GM12872 (cell line): Measurements from ENCODE around the gene CACNA1C.

Source experiments
- TF ChIP-seq, protein P1 (sequence below): IDR thresholded peaks from 3 replicates; pipeline ENCODE4 v1.5.1; 2011; ENCODE audit warnings: low read depth, mild to moderate bottlenecking, low read length, moderate library complexity; ENCODE audit not compliant: insufficient read depth

The CACNA1C gene

DNA sequence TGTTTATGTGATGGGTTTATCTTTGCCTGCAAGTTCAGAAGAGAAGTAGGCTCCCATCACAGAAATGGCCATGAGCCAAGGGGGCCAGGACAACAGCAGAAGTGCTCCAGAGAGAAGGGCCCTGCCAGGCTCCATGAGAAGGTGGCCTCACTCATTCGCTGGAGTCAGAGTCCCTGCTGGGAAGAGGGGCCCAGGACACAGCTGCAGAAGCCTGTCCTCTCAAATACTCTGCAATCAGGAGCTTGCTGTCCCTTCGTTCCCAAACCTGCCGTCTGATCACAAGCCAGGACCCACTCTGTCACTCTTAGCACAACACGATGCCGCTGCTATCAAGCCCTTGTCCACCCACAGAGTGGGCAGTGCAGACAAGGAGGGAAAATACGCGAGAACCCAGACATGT lies 435.8 kb downstream of the CACNA1C start:
- TF ChIP-seq, protein P1, sequence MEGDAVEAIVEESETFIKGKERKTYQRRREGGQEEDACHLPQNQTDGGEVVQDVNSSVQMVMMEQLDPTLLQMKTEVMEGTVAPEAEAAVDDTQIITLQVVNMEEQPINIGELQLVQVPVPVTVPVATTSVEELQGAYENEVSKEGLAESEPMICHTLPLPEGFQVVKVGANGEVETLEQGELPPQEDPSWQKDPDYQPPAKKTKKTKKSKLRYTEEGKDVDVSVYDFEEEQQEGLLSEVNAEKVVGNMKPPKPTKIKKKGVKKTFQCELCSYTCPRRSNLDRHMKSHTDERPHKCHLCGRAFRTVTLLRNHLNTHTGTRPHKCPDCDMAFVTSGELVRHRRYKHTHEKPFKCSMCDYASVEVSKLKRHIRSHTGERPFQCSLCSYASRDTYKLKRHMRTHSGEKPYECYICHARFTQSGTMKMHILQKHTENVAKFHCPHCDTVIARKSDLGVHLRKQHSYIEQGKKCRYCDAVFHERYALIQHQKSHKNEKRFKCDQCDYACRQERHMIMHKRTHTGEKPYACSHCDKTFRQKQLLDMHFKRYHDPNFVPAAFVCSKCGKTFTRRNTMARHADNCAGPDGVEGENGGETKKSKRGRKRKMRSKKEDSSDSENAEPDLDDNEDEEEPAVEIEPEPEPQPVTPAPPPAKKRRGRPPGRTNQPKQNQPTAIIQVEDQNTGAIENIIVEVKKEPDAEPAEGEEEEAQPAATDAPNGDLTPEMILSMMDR: no peak

DNA sequence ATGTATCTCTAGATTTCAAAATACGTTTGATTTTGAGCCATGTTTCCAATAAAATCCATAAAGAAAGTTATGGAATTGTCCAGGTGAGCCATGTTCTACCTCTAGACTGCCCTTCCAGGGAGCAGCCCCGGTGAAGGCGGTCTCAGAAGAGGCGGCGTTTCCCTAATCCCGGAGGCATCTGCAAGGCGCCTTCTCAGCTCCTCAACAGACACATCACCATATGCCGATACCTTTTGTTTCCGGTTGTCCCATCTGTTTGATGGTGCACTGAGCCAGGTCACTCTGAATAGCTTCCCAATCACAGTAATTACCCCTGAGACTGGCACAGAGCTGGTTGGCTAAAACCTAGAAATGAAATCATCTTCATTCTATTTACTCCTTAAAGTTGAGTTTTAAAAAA lies 436.5 kb downstream of the CACNA1C start:
- TF ChIP-seq, protein P1: no peak

DNA sequence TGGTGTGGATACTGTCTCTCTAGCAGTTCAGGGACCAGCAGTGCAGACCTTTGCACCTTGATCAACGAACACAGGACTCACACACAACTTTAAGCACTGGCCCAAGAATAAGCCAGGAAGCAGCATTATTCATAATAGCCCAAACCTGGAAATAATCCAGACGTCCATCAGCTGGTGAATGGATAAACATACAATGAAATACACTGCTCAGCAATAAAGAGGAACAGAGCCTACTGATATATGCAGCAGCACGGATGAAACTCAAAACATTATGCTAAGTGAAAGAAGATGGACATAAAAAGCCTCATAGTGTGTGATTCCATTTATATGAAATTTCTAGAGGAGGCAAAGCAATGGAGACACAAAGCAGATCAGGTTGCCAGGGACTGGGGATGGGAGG lies 438.0 kb downstream of the CACNA1C start:
- TF ChIP-seq, protein P1: no peak

DNA sequence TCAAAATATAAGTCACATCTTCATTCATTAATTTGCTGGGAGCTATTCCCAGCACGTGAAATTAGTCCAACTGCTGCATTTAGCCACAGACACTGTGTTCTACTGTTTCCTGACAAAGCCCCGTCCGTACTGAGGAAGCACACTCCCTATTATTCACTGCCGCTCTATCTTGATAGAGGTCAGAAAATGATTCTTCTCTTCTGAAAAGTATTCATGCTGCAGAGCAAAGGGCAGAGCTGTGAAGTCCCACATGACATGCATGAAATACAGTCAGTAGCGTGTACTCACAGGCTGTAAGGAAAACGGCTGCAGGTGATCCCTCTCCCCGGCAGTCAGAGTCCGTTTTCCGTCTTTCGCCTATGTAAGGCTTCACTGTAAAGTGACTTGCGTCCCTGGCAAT lies 439.4 kb downstream of the CACNA1C start:
- TF ChIP-seq, protein P1: no peak

DNA sequence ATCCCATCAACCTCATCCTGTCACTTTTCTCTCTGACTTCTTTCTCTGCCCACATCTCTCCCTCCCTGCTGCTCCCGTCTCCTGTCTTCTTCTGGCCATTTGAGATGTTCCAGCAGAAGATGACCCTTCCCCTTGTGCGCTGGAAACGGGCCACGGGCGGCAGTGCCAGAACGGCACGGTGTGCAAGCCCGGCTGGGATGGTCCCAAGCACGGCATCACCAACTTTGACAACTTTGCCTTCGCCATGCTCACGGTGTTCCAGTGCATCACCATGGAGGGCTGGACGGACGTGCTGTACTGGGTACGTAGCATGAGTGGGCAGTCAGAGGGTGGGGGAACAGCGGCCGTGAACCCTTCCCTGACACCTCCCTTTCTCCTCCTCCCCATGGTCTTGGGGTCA lies 440.3 kb downstream of the CACNA1C start:
- TF ChIP-seq, protein P1: no peak

DNA sequence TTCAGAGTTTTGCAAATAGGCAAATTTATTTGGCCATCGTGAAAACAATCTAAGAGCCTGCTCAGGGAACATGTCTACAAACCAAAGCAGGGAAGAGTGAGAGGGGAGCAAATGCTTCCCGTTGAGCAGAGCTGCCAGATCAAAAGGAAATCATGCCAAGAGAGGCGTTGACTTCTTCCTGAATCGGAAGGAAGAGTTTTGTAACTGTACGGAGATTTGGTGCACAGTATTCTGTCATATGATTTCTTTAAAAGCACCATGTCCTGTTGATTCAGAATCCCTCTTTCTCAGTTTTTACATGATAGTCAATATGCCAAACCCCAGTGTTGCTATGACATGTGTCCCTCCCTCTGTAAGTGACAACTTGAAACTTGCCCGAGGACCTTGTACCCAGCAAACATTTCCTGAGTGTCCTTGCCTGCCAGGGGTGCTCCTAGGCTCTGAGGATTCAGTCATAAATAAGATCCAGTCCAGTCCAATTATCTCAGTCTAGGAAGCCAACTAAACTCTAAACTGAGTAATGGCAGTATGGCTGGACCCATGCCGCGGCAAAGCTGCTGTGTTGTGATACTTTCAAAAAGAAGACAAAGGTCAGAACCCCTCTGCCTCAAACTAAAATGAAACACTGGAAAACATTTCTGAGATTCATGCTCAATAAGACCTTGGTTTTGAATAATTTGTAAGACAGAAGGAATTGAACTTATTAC lies 441.9 kb downstream of the CACNA1C start:
- TF ChIP-seq, protein P1: no peak

DNA sequence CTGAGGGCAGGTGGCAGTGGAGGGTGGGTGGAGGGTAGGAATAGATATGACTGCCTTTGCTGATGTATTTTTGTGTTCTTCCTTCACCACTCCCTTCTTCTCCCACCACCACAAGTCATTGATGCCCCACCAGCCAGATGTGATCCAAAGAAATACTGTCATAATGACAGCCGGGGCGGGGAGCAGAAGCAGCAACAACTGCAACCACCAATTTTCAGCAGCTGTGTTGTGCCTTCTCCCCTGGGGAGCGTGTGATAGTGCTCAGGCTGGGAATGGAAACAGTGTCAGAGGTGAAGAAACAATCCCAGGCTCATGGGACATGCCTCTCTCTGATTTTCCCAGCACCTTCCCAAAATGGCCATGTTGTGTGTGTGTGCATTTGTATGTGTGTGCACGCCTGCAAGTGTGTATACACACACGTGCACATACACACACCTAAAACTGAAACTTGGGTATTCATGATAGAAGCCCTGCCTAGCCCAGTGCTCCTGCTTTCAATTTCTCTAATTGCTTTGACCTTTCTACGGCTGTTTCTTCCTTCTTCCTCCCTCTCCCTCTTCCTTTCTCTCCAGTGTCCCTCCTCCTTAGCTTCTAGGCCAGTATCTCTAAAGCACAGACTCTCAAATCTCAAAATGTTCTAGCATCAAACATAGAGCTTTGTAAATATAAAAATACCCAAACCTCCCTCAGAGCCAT lies 442.8 kb downstream of the CACNA1C start:
- TF ChIP-seq, protein P1: no peak
